Measurements from ENCODE around the gene PTGES2.

Gene PTGES2

GRCh38 chr9:128102861-128103588, 24.5 kb downstream of the PTGES2 start:
- DNase-seq = peak; percentile 43

GRCh38 chr9:128102196-128102595, 25.3 kb downstream of the PTGES2 start:
- peak; percentile 15 for DNase-seq

GRCh38 chr9:128101690-128102089, 25.8 kb downstream of the PTGES2 start:
- peak; percentile 28 for DNase-seq

- DNase-seq = peak; percentile 22
Measured at GRCh38 chr9:128101231-128101661, 26.3 kb downstream of the PTGES2 start.

GRCh38 chr9:128100581-128100980, 26.9 kb downstream of the PTGES2 start:
- no peak for DNase-seq

- DNase-seq = no peak
Measured at GRCh38 chr9:128099932-128100491, 27.5 kb downstream of the PTGES2 start.

GRCh38 chr9:128099231-128099931, 28.1 kb downstream of the PTGES2 start:
- DNase-seq = no peak

- peak; percentile 85 for DNase-seq
Measured at GRCh38 chr9:128098297-128099230, 29.0 kb downstream of the PTGES2 start.

- peak; percentile 81 for DNase-seq
Measured at GRCh38 chr9:128097543-128098296, 29.8 kb downstream of the PTGES2 start.

GRCh38 chr9:128096616-128097536, 30.7 kb downstream of the PTGES2 start:
- DNase-seq = no peak

- DNase-seq = no peak
Measured at GRCh38 chr9:128094950-128095544, 32.5 kb downstream of the PTGES2 start.

GRCh38 chr9:128094166-128094949, 33.2 kb downstream of the PTGES2 start:
- peak; percentile 63 for DNase-seq

- DNase-seq = no peak
Measured at GRCh38 chr9:128093011-128093410, 34.5 kb downstream of the PTGES2 start.

- no peak for DNase-seq
Measured at GRCh38 chr9:128092199-128092977, 35.1 kb downstream of the PTGES2 start.

GRCh38 chr9:128091571-128091970, 36.0 kb downstream of the PTGES2 start:
- DNase-seq = no peak

- DNase-seq = peak; percentile 54
Measured at GRCh38 chr9:128091144-128091543, 36.4 kb downstream of the PTGES2 start.

GRCh38 chr9:128089299-128089698, 38.2 kb downstream of the PTGES2 start:
- DNase-seq = no peak

GRCh38 chr9:128088253-128088945, 39.1 kb downstream of the PTGES2 start:
- no peak for DNase-seq

Data from right kidney (tissue), 1 donor.